GM10266 (cell line): Measurements from ENCODE around the gene PLEKHA1.

Experiments used
- DNase-seq: peaks from one replicate; pipeline ENCODE4 v3.0.0; 2012; ENCODE audit errors: extremely low spot score
- CTCF ChIP-seq: IDR thresholded peaks from 2 replicates; pipeline ENCODE4 v1.5.1; 2012; ENCODE audit warnings: mild to moderate bottlenecking, low read depth; ENCODE audit not compliant: control insufficient read depth, insufficient read depth; ENCODE audit errors: missing control alignments

The PLEKHA1 gene

GRCh38 chr10:122390271-122390670 lies 15.8 kb downstream of the PLEKHA1 start:
- no peak for TF ChIP-seq CTCF
- no peak for DNase-seq

GRCh38 chr10:122390679-122391078 lies 16.2 kb downstream of the PLEKHA1 start:
- no peak for DNase-seq
- no peak for TF ChIP-seq CTCF

- no peak for DNase-seq
- TF ChIP-seq CTCF: no peak
Measured at GRCh38 chr10:122391875-122392274, 17.4 kb downstream of the PLEKHA1 start.

- TF ChIP-seq CTCF: no peak
- no peak for DNase-seq
Measured at GRCh38 chr10:122392835-122393234, 18.3 kb downstream of the PLEKHA1 start.

DNA sequence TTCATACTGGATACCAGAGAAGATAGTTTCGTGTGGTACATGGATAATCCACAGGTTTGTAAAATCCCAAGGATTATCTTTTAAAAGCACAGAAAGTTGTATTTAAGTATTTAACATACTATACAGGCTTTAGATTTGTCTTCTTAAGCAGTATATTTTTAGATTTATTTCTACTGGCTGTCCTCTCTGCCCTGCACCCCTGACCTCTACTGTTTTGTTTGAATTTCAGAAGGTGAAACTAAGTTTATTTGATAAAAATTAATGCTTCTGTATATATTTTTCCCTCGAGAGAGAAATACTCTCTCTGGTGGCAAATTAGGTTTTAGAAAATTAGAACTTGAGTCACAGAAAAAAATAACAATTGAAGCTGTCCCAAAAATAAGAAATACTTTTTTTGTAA lies 18.8 kb downstream of the PLEKHA1 start:
- no peak for TF ChIP-seq CTCF
- no peak for DNase-seq

DNA sequence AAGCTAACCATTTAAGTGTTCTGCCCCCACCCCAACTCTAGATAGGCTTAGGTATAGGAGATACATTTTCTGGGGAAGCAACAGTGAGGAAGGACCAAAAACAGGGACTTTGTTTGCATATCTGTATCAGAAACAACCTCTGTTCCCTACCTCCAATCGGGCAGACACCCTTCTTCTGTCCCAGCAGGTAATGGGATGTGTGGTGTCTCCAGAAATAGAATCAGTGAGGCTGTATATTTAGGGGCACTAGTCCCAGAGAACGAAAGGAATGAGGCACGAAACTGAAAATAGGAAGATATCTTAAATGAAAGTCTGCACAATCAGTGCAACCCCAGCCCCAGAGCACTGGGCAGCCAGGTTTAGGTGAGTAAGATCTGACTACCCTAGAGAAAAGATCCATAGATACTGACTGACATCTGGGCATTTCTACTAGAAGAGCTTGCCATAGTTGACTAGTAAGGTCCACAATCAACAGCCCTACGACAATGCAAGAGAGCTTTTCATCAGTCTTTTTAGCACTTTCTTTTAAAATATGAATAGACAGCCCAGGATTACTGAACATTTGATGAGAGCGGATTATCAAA lies 28.1 kb downstream of the PLEKHA1 start:
- DNase-seq: no peak
- no peak for TF ChIP-seq CTCF

DNA sequence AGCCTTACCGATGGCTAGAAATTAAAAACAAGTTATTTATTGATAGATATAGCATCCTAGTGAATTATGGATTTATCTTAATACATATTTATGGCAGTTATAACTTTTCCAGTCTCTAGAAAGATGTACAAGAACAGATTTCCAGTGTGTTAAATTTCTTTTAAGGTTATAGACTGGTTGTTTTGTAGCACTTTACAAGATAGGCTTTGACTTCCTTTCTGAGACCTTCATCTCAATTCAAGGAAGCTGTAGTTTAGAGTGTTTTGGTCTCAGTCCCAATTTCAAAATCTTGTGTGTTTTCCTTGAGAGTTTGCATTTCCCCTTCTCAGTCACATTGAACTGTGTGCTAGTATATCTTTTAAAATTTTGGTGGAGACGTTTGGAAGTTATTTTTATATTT lies 30.1 kb downstream of the PLEKHA1 start:
- no peak for DNase-seq
- TF ChIP-seq CTCF: no peak
